Measurements from ENCODE around the gene ELK3.
"Not testable (repeated sequence)": the region's sequence is repeated elsewhere in the genome, so short reads cannot be mapped to it uniquely, and the experiment has no call there.

The ELK3 gene

GRCh38 chr12:96303653-96304052 is 109.5 kb downstream of the ELK3 start:
- no peak for DNase-seq (ENCODE audit: low spot score)

DNA sequence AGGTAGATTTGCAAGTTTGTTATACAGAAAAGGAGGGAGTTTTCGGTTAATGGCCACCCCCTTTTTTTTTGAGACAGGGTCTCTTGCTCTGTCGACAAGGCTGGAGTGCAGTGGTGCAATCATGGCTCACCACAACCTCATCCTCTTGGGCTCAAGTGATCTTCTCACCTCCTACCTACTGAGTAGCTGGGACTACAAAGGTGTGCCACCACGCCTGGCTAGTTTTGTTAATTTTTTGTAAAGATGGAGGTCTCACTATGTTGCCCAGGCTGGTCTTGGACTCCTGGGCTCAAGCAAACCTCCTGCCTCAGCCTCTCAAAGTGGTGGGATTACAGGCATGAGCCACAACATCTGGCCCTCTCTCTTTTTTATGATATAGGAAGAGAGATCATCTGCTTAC is 111.5 kb downstream of the ELK3 start:
- no peak for DNase-seq (ENCODE audit: low spot score)

- no peak for DNase-seq (ENCODE audit: low spot score)
These were observed 114.7 kb downstream of the ELK3 start for GRCh38 chr12:96308881-96309280.

- no peak for DNase-seq (ENCODE audit: low spot score)
These were observed 115.9 kb downstream of the ELK3 start for GRCh38 chr12:96310067-96310466.

DNA sequence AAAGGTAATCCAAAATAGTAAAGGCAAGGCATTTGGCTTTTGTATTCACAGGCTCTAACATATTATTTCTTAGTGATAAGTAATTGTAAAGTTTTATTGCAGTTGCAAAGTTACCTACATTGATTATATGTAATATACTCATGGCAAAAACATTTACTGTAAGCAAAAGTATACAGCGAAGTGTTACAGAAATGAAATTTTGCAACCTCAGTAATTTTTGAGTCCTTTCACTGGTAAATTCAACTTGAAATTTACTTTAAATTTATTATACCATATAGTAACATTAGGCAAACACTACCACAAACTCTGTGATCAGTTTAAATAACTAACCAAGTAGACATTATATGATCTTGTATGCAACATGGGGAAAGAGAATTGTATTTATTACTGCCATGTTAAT is 117.0 kb downstream of the ELK3 start:
- no peak for DNase-seq (ENCODE audit: low spot score)

DNA sequence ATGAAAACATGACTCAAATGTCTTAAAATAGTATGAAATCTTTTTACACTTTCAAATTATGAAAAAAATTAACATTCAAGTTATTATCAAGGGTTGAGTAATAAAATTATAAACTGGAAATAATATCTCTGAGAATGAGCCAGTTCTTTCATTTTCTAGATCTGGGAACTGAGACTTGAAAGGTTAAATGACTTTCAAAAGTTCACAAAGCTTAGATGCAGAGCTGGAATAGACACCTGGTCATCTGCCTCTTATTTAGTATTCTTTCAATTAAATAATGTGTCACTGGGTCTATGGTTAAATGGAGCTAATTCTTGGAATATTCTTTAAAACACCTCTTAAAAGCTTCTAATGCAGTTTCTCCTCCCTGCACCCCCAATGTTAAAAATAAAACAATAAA is 119.4 kb downstream of the ELK3 start:
- no peak for DNase-seq (ENCODE audit: low spot score)

DNA sequence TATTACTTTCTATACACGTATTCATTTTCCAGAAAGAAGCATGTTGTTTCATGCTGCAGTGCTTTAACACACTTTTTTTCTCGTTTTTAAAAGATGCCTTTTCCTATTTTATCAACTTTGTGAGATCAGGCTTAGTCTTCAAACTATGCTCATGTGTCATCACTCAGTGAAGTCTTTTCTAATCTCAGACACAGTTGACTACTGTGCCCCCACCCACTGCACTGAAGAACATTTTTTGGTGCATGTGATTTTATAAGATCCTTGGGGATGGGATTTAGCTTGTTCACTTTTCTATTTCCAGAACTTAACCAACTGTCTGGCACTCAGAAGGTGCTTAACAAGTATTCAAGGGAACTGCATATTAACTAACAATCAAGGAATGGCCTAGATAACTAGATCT is 120.5 kb downstream of the ELK3 start:
- DNase-seq (ENCODE audit: low spot score) = no peak

- not testable (repeated sequence) for DNase-seq (ENCODE audit: low spot score)
These were observed 121.7 kb downstream of the ELK3 start for GRCh38 chr12:96315741-96316481.

DNA sequence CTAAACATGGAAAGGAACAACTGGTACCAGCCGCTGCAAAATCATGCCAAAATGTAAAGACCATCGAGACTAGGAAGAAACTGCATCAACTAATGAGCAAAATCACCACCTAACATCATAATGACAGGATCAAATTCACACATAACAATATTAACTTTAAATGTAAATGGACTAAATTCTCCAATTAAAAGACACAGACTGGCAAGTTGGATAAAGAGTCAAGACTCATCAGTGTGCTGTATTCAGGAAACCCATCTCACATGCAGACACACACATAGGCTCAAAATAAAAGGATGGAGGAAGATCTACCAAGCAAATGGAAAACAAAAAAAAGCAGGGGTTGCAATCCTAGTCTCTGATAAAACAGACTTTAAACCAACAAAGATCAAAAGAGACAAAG is 123.6 kb downstream of the ELK3 start:
- DNase-seq (ENCODE audit: low spot score) = not testable (repeated sequence)

Small RNA genes within 50 kb of the gene (small RNA-seq; reads per million reads assigned to genes)
- 0 reads per million in 2 experiments for gene RNU4-24P

Measured in SK-N-DZ (cell line).